SK-N-SH (cell line): ENCODE data around the gene POP4.

ENCODE experiments used
- EZH2phosphoT487 ChIP-seq: fragments of 200-600 bp; sonication (generic); IDR thresholded peaks from 2 replicates; pipeline ENCODE4 v1.6.1; 2017; ENCODE audit warnings: low read depth, mixed run types, mild to moderate bottlenecking, antibody characterized with exemption, moderate library complexity, borderline replicate concordance
- TEAD4 ChIP-seq: IDR thresholded peaks from 2 replicates; pipeline ENCODE4 v1.4.0; 2012; ENCODE audit warnings: mild to moderate bottlenecking, borderline replicate concordance; ENCODE audit not compliant: insufficient read depth
- USF2 ChIP-seq: fragments of 150-350 bp; IDR thresholded peaks from 2 replicates; pipeline ENCODE4 v1.6.1; 2017; ENCODE audit warnings: antibody characterized with exemption, low read length, low read depth, borderline replicate concordance
- TF ChIP-seq, protein P1 (sequence below): IDR thresholded peaks from 2 replicates; pipeline ENCODE4 v1.4.0; 2012; ENCODE audit warnings: low read depth, borderline replicate concordance

GRCh38 chr19:29655648-29656335, 49.7 kb downstream of the POP4 start:
- TF ChIP-seq USF2 = no peak
- no peak for TF ChIP-seq TEAD4
- TF ChIP-seq, protein P1, sequence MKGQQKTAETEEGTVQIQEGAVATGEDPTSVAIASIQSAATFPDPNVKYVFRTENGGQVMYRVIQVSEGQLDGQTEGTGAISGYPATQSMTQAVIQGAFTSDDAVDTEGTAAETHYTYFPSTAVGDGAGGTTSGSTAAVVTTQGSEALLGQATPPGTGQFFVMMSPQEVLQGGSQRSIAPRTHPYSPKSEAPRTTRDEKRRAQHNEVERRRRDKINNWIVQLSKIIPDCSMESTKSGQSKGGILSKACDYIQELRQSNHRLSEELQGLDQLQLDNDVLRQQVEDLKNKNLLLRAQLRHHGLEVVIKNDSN = no peak
- no peak for TF ChIP-seq EZH2phosphoT487
